Fibroblast of skin of right biceps (primary cell): ENCODE data around the gene F10.
"Not testable (repeated sequence)": the region's sequence is repeated elsewhere in the genome, so short reads cannot be mapped to it uniquely, and the experiment has no call there.

Source experiments
- DNase-seq: peaks from one replicate; pipeline ENCODE4 v3.0.0-alpha.2; 2013

F10 gene

GRCh38 chr13:113122550-113123225 lies at the start of gene F10:
TSS of gene F10 (plus strand) at chr13:113122799. CDS start at chr13:113122856, 57 bp downstream.
- peak; percentile 43 for DNase-seq

GRCh38 chr13:113073942-113074341 lies 48.7 kb upstream of the F10 start:
- DNase-seq, result no peak

GRCh38 chr13:113074401-113074800 lies 48.2 kb upstream of the F10 start:
- DNase-seq, result no peak

- no peak for DNase-seq
Measured at GRCh38 chr13:113074876-113075275, 47.7 kb upstream of the F10 start.

GRCh38 chr13:113075711-113076110 lies 46.9 kb upstream of the F10 start:
- no peak for DNase-seq

- DNase-seq, result no peak
Measured at GRCh38 chr13:113076681-113077401, 45.8 kb upstream of the F10 start.

GRCh38 chr13:113077566-113077952 lies 45.0 kb upstream of the F10 start:
- no peak for DNase-seq

GRCh38 chr13:113077953-113078901 lies 44.4 kb upstream of the F10 start:
- DNase-seq, result no peak

GRCh38 chr13:113078902-113079780 lies 43.5 kb upstream of the F10 start:
- DNase-seq, result no peak

GRCh38 chr13:113079781-113080080 lies 42.9 kb upstream of the F10 start:
- not testable (repeated sequence) for DNase-seq

- no peak for DNase-seq
Measured at GRCh38 chr13:113080361-113080831, 42.2 kb upstream of the F10 start.

GRCh38 chr13:113080901-113081521 lies 41.6 kb upstream of the F10 start:
- no peak for DNase-seq

GRCh38 chr13:113082198-113083021 lies 40.2 kb upstream of the F10 start:
- no peak for DNase-seq

GRCh38 chr13:113083022-113083373 lies 39.6 kb upstream of the F10 start:
- no peak for DNase-seq

GRCh38 chr13:113083402-113084061 lies 39.1 kb upstream of the F10 start:
- no peak for DNase-seq

GRCh38 chr13:113084094-113084942 lies 38.3 kb upstream of the F10 start:
- no peak for DNase-seq

GRCh38 chr13:113084943-113085540 lies 37.6 kb upstream of the F10 start:
- no peak for DNase-seq

GRCh38 chr13:113086031-113086750 lies 36.4 kb upstream of the F10 start:
- DNase-seq, result no peak
